GM12878 (cell line): ENCODE measurements around the gene GLI1.

Experiments used
- FOS ChIP-seq: IDR thresholded peaks from 3 replicates; pipeline ENCODE4 v1.6.1; 2011; ENCODE audit warnings: borderline replicate concordance; ENCODE audit not compliant: insufficient read length; ENCODE audit errors: extremely low read depth
- HDGF ChIP-seq: fragments of 450-650 bp; IDR thresholded peaks from 2 replicates; pipeline ENCODE4 v1.6.1; 2016; ENCODE audit warnings: antibody characterized with exemption
- JUNB ChIP-seq: IDR thresholded peaks from 2 replicates; pipeline ENCODE4 v1.6.1; 2016; ENCODE audit warnings: antibody characterized with exemption, mild to moderate bottlenecking
- TAF1 ChIP-seq: IDR thresholded peaks from 2 replicates; pipeline ENCODE4 v1.6.1; 2011; ENCODE audit warnings: mild to moderate bottlenecking, low read depth, low read length, borderline replicate concordance
- ZNF592 ChIP-seq: fragments of 450-650 bp; IDR thresholded peaks from 2 replicates; pipeline ENCODE4 v1.6.1; 2017; ENCODE audit warnings: mild to moderate bottlenecking, moderate library complexity
- ZZZ3 ChIP-seq: IDR thresholded peaks from 2 replicates; pipeline ENCODE4 v1.6.1; 2011; ENCODE audit warnings: low read depth; ENCODE audit not compliant: control insufficient read depth, insufficient read length

GRCh38 chr12:57514720-57515407 is 55.3 kb downstream of the GLI1 start:
- no peak for TF ChIP-seq FOS
- TF ChIP-seq HDGF, result no peak
- no peak for TF ChIP-seq TAF1
- TF ChIP-seq ZZZ3, result no peak
- no peak for TF ChIP-seq JUNB
- no peak for TF ChIP-seq ZNF592
